ENCODE results near the gene MAP2K1.
"Not testable (repeated sequence)": the region's sequence is repeated elsewhere in the genome, so short reads cannot be mapped to it uniquely, and the experiment has no call there.

Gene MAP2K1

GRCh38 chr15:66425837-66426236 lies 39.1 kb downstream of the MAP2K1 start:
- DNase-seq: no peak

GRCh38 chr15:66429117-66429516 lies 42.4 kb downstream of the MAP2K1 start:
- no peak for DNase-seq

GRCh38 chr15:66429546-66429945 lies 42.8 kb downstream of the MAP2K1 start:
- no peak for DNase-seq

GRCh38 chr15:66430627-66431255 lies 44.0 kb downstream of the MAP2K1 start:
- no peak for DNase-seq

- no peak for DNase-seq
These were observed 47.0 kb downstream of the MAP2K1 start for GRCh38 chr15:66433726-66434125.

GRCh38 chr15:66440501-66440900 lies 53.8 kb downstream of the MAP2K1 start:
- no peak for DNase-seq

GRCh38 chr15:66452420-66452819 lies 65.7 kb downstream of the MAP2K1 start:
- DNase-seq: no peak

GRCh38 chr15:66452971-66453580 lies 66.4 kb downstream of the MAP2K1 start:
- DNase-seq: no peak

- no peak for DNase-seq
These were observed 67.4 kb downstream of the MAP2K1 start for GRCh38 chr15:66454143-66454542.

- no peak for DNase-seq
These were observed 69.5 kb downstream of the MAP2K1 start for GRCh38 chr15:66456211-66456610.

- DNase-seq: no peak
These were observed 73.3 kb downstream of the MAP2K1 start for GRCh38 chr15:66459818-66460615.

- DNase-seq: not testable (repeated sequence)
These were observed 74.6 kb downstream of the MAP2K1 start for GRCh38 chr15:66461294-66461693.

- no peak for DNase-seq
These were observed 75.2 kb downstream of the MAP2K1 start for GRCh38 chr15:66461917-66462316.

- DNase-seq: no peak
These were observed 75.9 kb downstream of the MAP2K1 start for GRCh38 chr15:66462627-66463026.

- not testable (repeated sequence) for DNase-seq
These were observed 78.6 kb downstream of the MAP2K1 start for GRCh38 chr15:66465294-66465693.

GRCh38 chr15:66467162-66468040 lies 80.7 kb downstream of the MAP2K1 start:
- DNase-seq: not testable (repeated sequence)

- not testable (repeated sequence) for DNase-seq
These were observed 84.1 kb downstream of the MAP2K1 start for GRCh38 chr15:66470825-66471224.

- DNase-seq: peak; percentile 75
These were observed 85.7 kb downstream of the MAP2K1 start for GRCh38 chr15:66472176-66472999.

GRCh38 chr15:66474135-66474534 lies 87.4 kb downstream of the MAP2K1 start:
- DNase-seq: no peak

- DNase-seq: no peak
These were observed 88.3 kb downstream of the MAP2K1 start for GRCh38 chr15:66474963-66475362.

GRCh38 chr15:66476535-66476934 lies 89.8 kb downstream of the MAP2K1 start:
- no peak for DNase-seq

GRCh38 chr15:66477011-66477410 lies 90.3 kb downstream of the MAP2K1 start:
- no peak for DNase-seq

Data from CD4-positive, alpha-beta T cell treated with Interleukin-21 for 1 hour (primary cell).